Parathyroid adenoma (tissue), 2 donors: ENCODE results near the gene RNU11.
"Not testable (repeated sequence)": the region's sequence is repeated elsewhere in the genome, so short reads cannot be mapped to it uniquely, and the experiment has no call there.

Source experiments
- H2AFZ ChIP-seq: fragments of 300-600 bp; sonication (generic); one replicate; pipeline ENCODE4 v1.7.0; 2017; ENCODE audit warnings: antibody characterized with exemption, mild to moderate bottlenecking
- H3K27ac ChIP-seq: fragments of 300-600 bp; sonication (generic); one replicate; pipeline ENCODE4 v1.7.0; 2017
- H3K27me3 ChIP-seq: fragments of 300-600 bp; sonication (generic); one replicate; pipeline ENCODE4 v1.7.0; 2017; ENCODE audit warnings: low read length; ENCODE audit not compliant: control insufficient read depth, insufficient read depth
- H3K36me3 ChIP-seq: fragments of 300-600 bp; sonication (generic); one replicate; pipeline ENCODE4 v1.7.0; 2017; ENCODE audit warnings: low read length; ENCODE audit not compliant: control insufficient read depth, insufficient read depth
- H3K4me1 ChIP-seq: fragments of 300-600 bp; sonication (generic); one replicate; pipeline ENCODE4 v1.7.0; 2017; ENCODE audit warnings: control low read depth
- H3K4me2 ChIP-seq: fragments of 300-600 bp; sonication (generic); one replicate; pipeline ENCODE4 v1.7.0; 2017; ENCODE audit warnings: low read length
- H3K4me3 ChIP-seq: fragments of 300-600 bp; sonication (generic); one replicate; pipeline ENCODE4 v1.7.0; 2017; ENCODE audit warnings: low read depth, low read length
- H3K79me2 ChIP-seq: fragments of 300-600 bp; sonication (generic); one replicate; pipeline ENCODE4 v1.7.0; 2017; ENCODE audit warnings: control low read depth
- H3K9ac ChIP-seq: fragments of 300-600 bp; sonication (generic); one replicate; pipeline ENCODE4 v1.7.0; 2017; ENCODE audit warnings: mild to moderate bottlenecking
- H3K9me3 ChIP-seq: fragments of 300-600 bp; sonication (generic); one replicate; pipeline ENCODE4 v1.7.0; 2017; ENCODE audit warnings: low read length; ENCODE audit not compliant: control insufficient read depth
- CTCF ChIP-seq: fragments of 300-600 bp; sonication (generic); IDR thresholded peaks from one replicate; pipeline ENCODE4 v1.7.0; 2017; ENCODE audit warnings: antibody characterized with exemption, mild to moderate bottlenecking
- donor health status: primary hyperparathyroidism.

RNU11 gene

GRCh38 chr1:28682840-28683239 lies 34.4 kb downstream of the RNU11 start:
- Histone ChIP-seq H3K27me3 (no peaks in the 10 kb centered on the region), H3K9ac (no peak overlapping the region), H3K4me2 (no peak overlapping the region), H3K79me2 (no peaks in the 10 kb centered on the region), H2AFZ (no peak overlapping the region), H3K9me3 (no peaks in the 10 kb centered on the region), H3K4me3 (no peak overlapping the region), H3K4me1 (no peaks in the 10 kb centered on the region), H3K36me3 (no peaks in the 10 kb centered on the region), H3K27ac (no peak overlapping the region)
- no peak for TF ChIP-seq CTCF

GRCh38 chr1:28684937-28685336 lies 36.5 kb downstream of the RNU11 start:
- no peaks in the 10 kb centered on the region for H3K4me1 ChIP-seq
- no peak overlapping the region for H3K9ac ChIP-seq
- no peaks in the 10 kb centered on the region for H3K36me3 ChIP-seq
- H3K4me2 ChIP-seq = no peak overlapping the region
- no peaks in the 10 kb centered on the region for H3K79me2 ChIP-seq
- no peak overlapping the region for H2AFZ ChIP-seq
- no peak overlapping the region for H3K27ac ChIP-seq
- H3K27me3 ChIP-seq = no peaks in the 10 kb centered on the region
- no peak for TF ChIP-seq CTCF
- H3K9me3 ChIP-seq = no peaks in the 10 kb centered on the region
- no peak overlapping the region for H3K4me3 ChIP-seq

GRCh38 chr1:28691627-28692026 lies 43.2 kb downstream of the RNU11 start:
- not testable (repeated sequence) for H3K4me3 ChIP-seq, H3K27me3 ChIP-seq, H3K4me1 ChIP-seq, H3K4me2 ChIP-seq, H3K9me3 ChIP-seq, H3K9ac ChIP-seq, H2AFZ ChIP-seq, H3K79me2 ChIP-seq, H3K27ac ChIP-seq, H3K36me3 ChIP-seq
